Activated effector memory CD4-positive, alpha-beta T cell treated with Interleukin-2 at 50 U/mL for 16 hours (primary cell): Measurements from ENCODE around the gene RFLNA.
"Not testable (repeated sequence)": the region's sequence is repeated elsewhere in the genome, so short reads cannot be mapped to it uniquely, and the experiment has no call there.

Experiments
- DNase-seq: peaks from one replicate; pipeline ENCODE4 v3.0.0-alpha.2; 2020

The RFLNA gene

GRCh38 chr12:124283326-124283725, 11.6 kb upstream of the RFLNA start:
- no peak for DNase-seq

GRCh38 chr12:124284368-124284767, 10.5 kb upstream of the RFLNA start:
- no peak for DNase-seq

- DNase-seq = no peak
Observed at GRCh38 chr12:124286414-124286813, 8.5 kb upstream of the RFLNA start.

- DNase-seq = no peak
Observed at GRCh38 chr12:124286971-124287370, 7.9 kb upstream of the RFLNA start.

- DNase-seq = no peak
Observed at GRCh38 chr12:124289634-124290600, 5.0 kb upstream of the RFLNA start.

- no peak for DNase-seq
Observed at GRCh38 chr12:124292385-124292784, 2.5 kb upstream of the RFLNA start.

- no peak for DNase-seq
Observed at GRCh38 chr12:124293286-124294003, 1.4 kb upstream of the RFLNA start.

- no peak for DNase-seq
Observed at GRCh38 chr12:124295431-124296058, 652 bp downstream of the RFLNA start.

- no peak for DNase-seq
Observed at GRCh38 chr12:124296295-124296915, 1.5 kb downstream of the RFLNA start.

- DNase-seq = no peak
Observed at GRCh38 chr12:124296916-124297351, 2.0 kb downstream of the RFLNA start.

GRCh38 chr12:124297389-124297788, 2.5 kb downstream of the RFLNA start:
- no peak for DNase-seq

- DNase-seq = no peak
Observed at GRCh38 chr12:124297856-124298255, 3.0 kb downstream of the RFLNA start.

GRCh38 chr12:124298685-124299410, 4.0 kb downstream of the RFLNA start:
- DNase-seq = no peak

- no peak for DNase-seq
Observed at GRCh38 chr12:124299628-124300388, 4.9 kb downstream of the RFLNA start.

GRCh38 chr12:124300657-124301056, 5.8 kb downstream of the RFLNA start:
- DNase-seq = not testable (repeated sequence)

- DNase-seq = no peak
Observed at GRCh38 chr12:124301084-124301654, 6.3 kb downstream of the RFLNA start.

GRCh38 chr12:124302241-124302806, 7.4 kb downstream of the RFLNA start:
- DNase-seq = no peak

GRCh38 chr12:124302807-124303578, 8.1 kb downstream of the RFLNA start:
- DNase-seq = no peak

GRCh38 chr12:124303579-124304313, 8.9 kb downstream of the RFLNA start:
- no peak for DNase-seq
